NCI-H146 treated with DMSO at 0.1 percent for 48 hours (cell line): ENCODE data around the gene SORL1.
"Not testable (repeated sequence)": the region's sequence is repeated elsewhere in the genome, so short reads cannot be mapped to it uniquely, and the experiment has no call there.

Source experiments
- DNase-seq: peaks from one replicate; lab custom pipeline; 2025; ENCODE audit not compliant: unreplicated experiment; lab: John Stamatoyannopoulos, UW

The SORL1 gene

DNA sequence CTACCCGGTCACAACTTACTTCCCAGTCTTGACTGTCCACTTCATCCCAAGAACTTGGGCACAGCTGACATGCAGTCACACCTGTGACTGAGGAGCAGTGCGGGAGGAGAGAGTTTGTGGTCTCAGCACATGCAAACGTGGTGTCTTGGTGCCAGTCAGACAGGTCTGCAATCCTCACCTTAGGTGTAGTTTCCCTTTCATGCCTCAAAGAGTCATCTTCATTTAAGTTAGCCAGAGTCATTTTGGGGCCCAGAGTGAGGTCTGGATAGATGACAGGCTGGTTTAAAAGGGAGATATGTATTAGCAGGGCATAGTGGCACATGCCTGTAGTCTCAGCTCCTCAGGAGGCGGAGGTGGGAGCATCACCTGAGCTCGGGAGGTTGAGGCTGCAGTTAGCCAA, 109.1 kb downstream of the SORL1 start:
- no peak for DNase-seq

GRCh38 chr11:121561716-121562115, 109.6 kb downstream of the SORL1 start:
- DNase-seq: no peak

- DNase-seq: no peak
Observed at GRCh38 chr11:121563003-121563402, 110.9 kb downstream of the SORL1 start.

GRCh38 chr11:121563900-121564822, 112.0 kb downstream of the SORL1 start:
- DNase-seq: peak; percentile 28

- no peak for DNase-seq
Observed at GRCh38 chr11:121564948-121565684, 113.0 kb downstream of the SORL1 start.

DNA sequence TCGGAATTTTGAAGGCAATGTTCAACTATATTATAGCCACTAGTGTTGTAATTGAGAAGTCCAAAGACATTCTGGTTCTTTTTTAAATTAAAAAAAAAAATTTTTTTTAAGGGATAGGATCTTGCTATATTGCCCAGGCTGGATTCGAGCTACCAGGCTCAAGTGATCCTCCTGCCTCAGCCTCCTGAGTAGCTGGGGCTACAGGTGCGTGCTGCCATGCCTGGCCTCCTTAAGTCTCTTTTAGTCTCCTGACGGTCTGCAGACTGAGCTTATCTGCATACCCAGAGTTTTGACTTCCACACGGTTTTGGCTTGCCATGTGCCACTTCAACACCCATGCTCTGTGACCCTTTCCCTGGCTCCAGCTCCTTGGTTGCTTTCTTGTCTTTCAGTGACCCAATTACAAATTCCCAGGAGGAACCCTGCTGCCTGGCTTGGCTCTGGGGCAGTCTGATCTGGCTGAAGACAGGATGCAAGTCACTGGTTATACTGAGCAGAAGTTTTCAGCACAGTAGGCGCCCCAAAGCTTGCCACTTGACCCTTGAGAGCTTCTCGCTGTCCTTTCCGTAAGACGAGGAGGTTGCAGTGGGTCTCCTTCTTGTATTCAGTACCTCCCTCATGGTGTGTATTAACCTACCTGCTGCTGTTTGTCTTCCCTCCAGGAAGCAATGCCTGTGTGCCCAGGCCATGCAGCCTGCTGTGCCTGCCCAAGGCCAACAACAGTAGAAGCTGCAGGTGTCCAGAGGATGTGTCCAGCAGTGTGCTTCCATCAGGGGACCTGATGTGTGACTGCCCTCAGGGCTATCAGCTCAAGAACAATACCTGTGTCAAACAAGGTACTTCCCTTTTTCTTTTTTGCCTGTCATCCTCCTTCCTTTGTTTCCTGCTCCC, 114.4 kb downstream of the SORL1 start:
- DNase-seq: peak; percentile 95

- no peak for DNase-seq
Observed at GRCh38 chr11:121567995-121568394, 115.9 kb downstream of the SORL1 start.

DNA sequence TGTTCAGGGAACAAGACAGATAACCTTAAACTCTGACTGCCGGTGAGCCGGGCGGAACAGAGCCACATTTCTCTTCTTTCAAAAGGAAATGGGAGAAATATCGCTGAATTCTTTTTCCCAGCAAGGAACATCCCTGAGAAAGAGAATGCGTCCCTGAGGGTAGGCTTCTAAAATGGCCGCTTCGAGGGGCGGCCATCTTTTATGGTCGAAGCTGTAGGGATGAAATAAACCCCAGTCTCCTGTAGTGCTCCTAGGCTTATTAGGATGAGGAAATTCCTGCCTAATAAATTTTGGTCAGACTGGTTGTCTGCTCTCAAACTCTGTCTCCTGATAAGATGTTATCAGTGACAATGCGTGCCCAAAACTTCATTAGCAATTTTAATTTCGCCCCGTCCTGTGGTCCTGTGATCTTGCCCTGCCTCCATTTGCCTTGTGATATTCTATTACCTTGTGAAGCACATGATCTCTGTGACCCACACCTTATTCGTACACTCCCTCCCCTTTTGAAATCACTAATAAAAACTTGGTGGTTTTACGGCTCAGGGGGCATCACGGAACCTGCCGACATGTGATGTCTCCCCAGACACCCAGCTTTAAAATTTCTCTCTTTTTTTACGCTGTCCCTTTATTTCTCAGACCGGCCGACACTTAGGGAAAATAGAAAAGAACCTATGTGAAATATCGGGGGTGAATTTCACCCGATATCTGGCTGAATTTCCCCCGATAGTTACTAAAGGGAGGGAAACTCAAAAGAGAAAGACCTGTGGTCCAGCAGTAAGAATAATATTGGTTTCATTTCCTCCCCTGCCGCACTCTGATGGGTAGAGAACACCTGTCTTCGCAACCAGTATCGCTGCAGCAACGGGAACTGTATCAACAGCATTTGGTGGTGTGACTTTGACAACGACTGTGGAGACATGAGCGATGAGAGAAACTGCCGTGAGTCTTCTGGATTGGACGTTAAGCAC, 117.5 kb downstream of the SORL1 start:
- not testable (repeated sequence) for DNase-seq

DNA sequence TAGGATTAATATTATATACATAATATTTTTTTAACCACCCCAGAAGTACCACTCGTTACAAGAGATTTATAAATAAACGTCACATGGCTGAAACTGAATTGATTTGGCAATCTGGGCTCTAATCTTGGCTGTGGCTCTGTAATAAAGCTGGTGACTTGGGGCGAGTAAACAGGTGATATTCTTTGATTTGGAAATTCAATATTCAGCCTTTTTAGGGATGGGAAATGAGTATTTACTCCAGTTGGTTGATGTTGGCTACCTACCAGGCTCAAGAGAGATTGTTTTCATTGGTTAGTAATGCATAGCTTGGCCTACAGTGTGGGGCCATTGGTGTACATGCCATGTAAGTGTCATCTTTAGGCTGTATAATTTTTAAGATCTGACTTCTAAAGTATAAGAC, 118.3 kb downstream of the SORL1 start:
- no peak for DNase-seq

DNA sequence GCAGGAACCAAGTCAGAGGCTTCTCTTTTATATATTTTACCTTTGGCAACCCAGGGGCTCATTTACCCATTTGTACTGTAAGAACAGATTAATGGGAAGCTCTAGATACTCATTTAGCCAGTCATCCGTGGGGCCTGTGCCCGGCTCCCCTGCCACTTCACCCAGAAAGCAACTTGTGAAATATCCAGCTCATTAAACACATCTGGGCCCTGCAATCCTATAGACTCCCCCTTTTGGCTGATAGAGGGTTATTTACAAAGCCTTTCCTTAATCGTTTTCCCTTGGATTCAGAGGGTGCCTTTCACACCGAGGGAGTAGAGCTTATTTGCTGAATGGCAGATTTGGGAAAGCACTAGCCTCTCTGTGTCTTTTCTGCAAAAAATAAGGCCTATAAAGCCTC, 119.4 kb downstream of the SORL1 start:
- DNase-seq: no peak

DNA sequence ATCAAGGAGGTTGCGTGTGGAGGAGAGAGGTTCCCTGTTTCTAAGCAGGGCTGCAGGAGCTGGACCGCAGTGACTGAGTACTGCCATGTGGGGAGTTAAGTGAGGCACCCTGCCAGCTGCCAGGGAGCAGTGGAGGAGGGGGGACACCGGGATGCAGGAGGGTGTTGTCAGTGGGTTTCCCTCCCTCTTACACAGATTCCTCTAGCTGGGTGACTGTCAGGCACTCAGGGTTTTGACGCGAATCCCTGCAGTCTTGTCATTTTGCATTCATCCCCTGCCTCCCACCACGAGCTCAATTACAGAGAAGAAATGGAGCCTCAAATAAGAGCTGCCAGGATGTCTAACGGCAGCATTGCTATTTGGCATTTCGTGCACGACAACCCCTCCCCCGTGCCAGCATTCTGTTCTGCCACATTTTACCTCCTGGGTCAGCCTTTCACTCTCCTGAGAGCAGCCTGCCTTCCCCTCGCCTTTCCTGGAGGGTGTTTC, 120.5 kb downstream of the SORL1 start:
- no peak for DNase-seq

GRCh38 chr11:121574801-121575200, 122.7 kb downstream of the SORL1 start:
- no peak for DNase-seq

DNA sequence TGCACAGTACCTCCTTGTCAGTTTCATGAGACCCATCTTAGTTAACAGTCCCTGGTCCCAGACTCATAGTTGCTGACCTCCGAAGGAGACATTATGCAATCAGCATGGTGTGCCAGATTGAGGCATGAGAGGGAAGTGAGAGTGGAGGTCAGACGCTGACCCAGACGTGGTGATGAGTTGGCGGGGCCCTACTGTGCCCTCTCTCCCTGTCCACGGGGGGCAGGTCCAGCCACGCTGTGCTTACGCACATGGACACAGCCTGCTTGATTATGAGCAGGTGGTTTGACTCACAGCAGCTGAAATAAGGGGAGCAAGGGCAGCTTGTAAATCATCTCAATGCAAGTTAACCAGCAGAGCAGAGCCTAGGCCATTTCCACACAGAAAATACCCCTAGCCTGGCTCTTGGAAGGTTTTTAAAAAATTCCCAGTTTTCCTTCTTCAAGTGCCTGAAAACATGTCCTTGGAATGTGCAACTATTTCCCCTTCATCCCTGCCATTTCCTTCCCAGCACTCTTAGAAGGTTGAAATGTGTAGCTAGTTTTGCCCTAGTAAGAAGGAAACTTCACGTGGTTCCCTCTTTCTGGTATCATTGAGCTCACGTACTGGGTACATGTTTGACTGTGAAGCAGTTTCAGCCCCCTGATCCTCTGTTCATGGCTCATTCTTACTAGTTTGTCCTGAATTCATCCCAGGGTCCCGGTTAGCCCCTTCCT, 123.3 kb downstream of the SORL1 start:
- peak; percentile 52 for DNase-seq

GRCh38 chr11:121575963-121576290, 123.8 kb downstream of the SORL1 start:
- DNase-seq: no peak

- DNase-seq: no peak
Observed at GRCh38 chr11:121576531-121576930, 124.4 kb downstream of the SORL1 start.

- no peak for DNase-seq
Observed at GRCh38 chr11:121577106-121577848, 125.2 kb downstream of the SORL1 start.

GRCh38 chr11:121578251-121578976, 126.3 kb downstream of the SORL1 start:
- DNase-seq: peak; percentile 19

DNA sequence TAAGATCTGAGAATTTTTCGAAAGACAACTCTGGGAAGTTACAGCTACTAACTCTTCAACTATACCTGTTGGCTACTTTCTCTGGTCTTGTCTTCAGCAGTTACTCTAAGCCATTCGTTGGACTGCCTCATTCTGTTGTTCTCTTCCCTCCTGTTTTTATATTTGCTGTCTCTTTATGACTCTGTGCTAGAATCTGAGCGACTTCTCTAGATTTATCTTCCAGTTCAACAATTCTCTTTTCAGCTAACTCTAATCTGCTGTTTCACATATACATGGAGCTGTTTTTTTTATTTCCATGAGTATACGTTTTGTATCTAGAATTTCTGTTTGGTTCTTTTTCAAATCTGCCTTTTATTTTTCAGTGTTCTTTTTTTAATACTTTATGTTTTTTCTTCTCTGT, 128.0 kb downstream of the SORL1 start:
- DNase-seq: no peak
